GM19238 (cell line): ENCODE data around the gene STAC.
"Not testable (repeated sequence)": the region's sequence is repeated elsewhere in the genome, so short reads cannot be mapped to it uniquely, and the experiment has no call there.

Source experiments
- DNase-seq: peaks from one replicate; pipeline ENCODE4 v3.0.0; 2011; ENCODE audit warnings: low spot score; ENCODE audit not compliant: insufficient read length

The STAC gene

GRCh38 chr3:36514171-36514570, 133.9 kb downstream of the STAC start:
- DNase-seq, result no peak

- DNase-seq, result no peak
Observed at GRCh38 chr3:36519682-36520081, 139.4 kb downstream of the STAC start.

- no peak for DNase-seq
Observed at GRCh38 chr3:36520241-36521006, 140.1 kb downstream of the STAC start.

- DNase-seq, result no peak
Observed at GRCh38 chr3:36521007-36521379, 140.7 kb downstream of the STAC start.

GRCh38 chr3:36524560-36524959, 144.3 kb downstream of the STAC start:
- DNase-seq, result no peak

GRCh38 chr3:36525115-36525801, 145.0 kb downstream of the STAC start:
- DNase-seq, result no peak

GRCh38 chr3:36538136-36538749, 157.9 kb downstream of the STAC start:
- no peak for DNase-seq

GRCh38 chr3:36540888-36541518, 160.7 kb downstream of the STAC start:
- no peak for DNase-seq

GRCh38 chr3:36542186-36542585, 161.9 kb downstream of the STAC start:
- no peak for DNase-seq

- no peak for DNase-seq
Observed at GRCh38 chr3:36543276-36543997, 163.1 kb downstream of the STAC start.

- no peak for DNase-seq
Observed at GRCh38 chr3:36546226-36546625, 165.9 kb downstream of the STAC start.

GRCh38 chr3:36548712-36549111, 168.4 kb downstream of the STAC start:
- DNase-seq, result no peak

GRCh38 chr3:36557021-36557707, 176.9 kb downstream of the STAC start:
- DNase-seq, result no peak

GRCh38 chr3:36557708-36558421, 177.6 kb downstream of the STAC start:
- DNase-seq, result no peak

GRCh38 chr3:36558961-36559360, 178.7 kb downstream of the STAC start:
- DNase-seq, result no peak

- DNase-seq, result no peak
Observed at GRCh38 chr3:36560685-36561084, 180.4 kb downstream of the STAC start.

- no peak for DNase-seq
Observed at GRCh38 chr3:36561601-36562000, 181.3 kb downstream of the STAC start.

- no peak for DNase-seq
Observed at GRCh38 chr3:36562945-36563344, 182.6 kb downstream of the STAC start.

GRCh38 chr3:36575241-36575640, 194.9 kb downstream of the STAC start:
- no peak for DNase-seq

GRCh38 chr3:36578418-36578817, 198.1 kb downstream of the STAC start:
- DNase-seq, result not testable (repeated sequence)
